Measurements from ENCODE around the gene TFCP2L1.

Gene TFCP2L1

GRCh38 chr2:121295911-121296650 is 11.1 kb upstream of the TFCP2L1 start:
- no peak overlapping the region for H3K27ac ChIP-seq (ENCODE audit: poor library complexity, severe bottlenecking)
- ATAC-seq (ENCODE audit: low read depth) (no peak), DNase-seq (ENCODE audit: low spot score) (no peak)
- TF ChIP-seq CTCF (IDR thresholded peaks at IDR 0.05; ENCODE audit: poor library complexity, severe bottlenecking), result no peak
- H3K9me3 ChIP-seq (ENCODE audit: severe bottlenecking), result no peaks in the 10 kb centered on the region
- no peaks in the 10 kb centered on the region for H3K4me1 ChIP-seq (ENCODE audit: insufficient read depth, poor library complexity, severe bottlenecking)
- H3K27me3 ChIP-seq (ENCODE audit: insufficient read depth, poor library complexity, severe bottlenecking), result no peaks in the 10 kb centered on the region
- H3K4me3 ChIP-seq (ENCODE audit: severe bottlenecking), result no peak overlapping the region
- no peaks in the 10 kb centered on the region for H3K36me3 ChIP-seq (ENCODE audit: low read depth)

- Histone ChIP-seq H3K27me3 (ENCODE audit: insufficient read depth, poor library complexity, severe bottlenecking) (no peaks in the 10 kb centered on the region), H3K36me3 (ENCODE audit: low read depth) (no peaks in the 10 kb centered on the region), H3K4me3 (ENCODE audit: severe bottlenecking) (no peak overlapping the region), H3K9me3 (ENCODE audit: severe bottlenecking) (no peaks in the 10 kb centered on the region), H3K27ac (ENCODE audit: poor library complexity, severe bottlenecking) (no peak overlapping the region), H3K4me1 (ENCODE audit: insufficient read depth, poor library complexity, severe bottlenecking) (no peaks in the 10 kb centered on the region)
- ATAC-seq (ENCODE audit: low read depth) (no peak), DNase-seq (ENCODE audit: low spot score) (no peak)
- TF ChIP-seq CTCF (IDR thresholded peaks at IDR 0.05; ENCODE audit: poor library complexity, severe bottlenecking), result no peak
Observed at GRCh38 chr2:121294881-121295840, 10.2 kb upstream of the TFCP2L1 start.

- no peak for TF ChIP-seq CTCF (IDR thresholded peaks at IDR 0.05; ENCODE audit: poor library complexity, severe bottlenecking)
- Histone ChIP-seq H3K27ac (ENCODE audit: poor library complexity, severe bottlenecking) (no peak overlapping the region), H3K4me1 (ENCODE audit: insufficient read depth, poor library complexity, severe bottlenecking) (no peaks in the 10 kb centered on the region), H3K4me3 (ENCODE audit: severe bottlenecking) (no peak overlapping the region), H3K9me3 (ENCODE audit: severe bottlenecking) (no peaks in the 10 kb centered on the region), H3K27me3 (ENCODE audit: insufficient read depth, poor library complexity, severe bottlenecking) (no peaks in the 10 kb centered on the region), H3K36me3 (ENCODE audit: low read depth) (no peaks in the 10 kb centered on the region)
- ATAC-seq (ENCODE audit: low read depth) (no peak), DNase-seq (ENCODE audit: low spot score) (no peak)
Observed at GRCh38 chr2:121293450-121294325, 8.7 kb upstream of the TFCP2L1 start.

- no peaks in the 10 kb centered on the region for H3K27me3 ChIP-seq (ENCODE audit: insufficient read depth, poor library complexity, severe bottlenecking)
- no peaks in the 10 kb centered on the region for H3K36me3 ChIP-seq (ENCODE audit: low read depth)
- DNase-seq (ENCODE audit: low spot score) (no peak), ATAC-seq (ENCODE audit: low read depth) (no peak)
- no peak overlapping the region for H3K4me3 ChIP-seq (ENCODE audit: severe bottlenecking)
- H3K27ac ChIP-seq (ENCODE audit: poor library complexity, severe bottlenecking), result no peak overlapping the region
- no peaks in the 10 kb centered on the region for H3K4me1 ChIP-seq (ENCODE audit: insufficient read depth, poor library complexity, severe bottlenecking)
- no peaks in the 10 kb centered on the region for H3K9me3 ChIP-seq (ENCODE audit: severe bottlenecking)
- TF ChIP-seq CTCF (IDR thresholded peaks at IDR 0.05; ENCODE audit: poor library complexity, severe bottlenecking), result no peak
Observed at GRCh38 chr2:121291251-121291580, 6.2 kb upstream of the TFCP2L1 start.
